Vagina (tissue), 2 donors: ENCODE data around the gene TRIB2. TPM values are rescaled to one million over a fixed set of nuclear protein-coding genes. Genes with fewer than 3 reads are reported as not detected.

Experiments used
- DNase-seq, 2 donors: peaks; one replicate each; pipeline ENCODE4 v3.0.0-alpha.2; 2017; ENCODE audit errors: extremely low spot score in 2 of 2
- H3K27ac ChIP-seq: fragments of 200-600 bp; sonication (generic); one replicate; pipeline ENCODE4 v1.5.1; 2019
- H3K27me3 ChIP-seq: fragments of 200-600 bp; sonication (generic); one replicate; pipeline ENCODE4 v1.5.1; 2019
- H3K36me3 ChIP-seq, 2 donors: fragments of 200-600 bp; sonication (generic); one replicate each; pipeline ENCODE4 v1.5.1; 2017 to 2019
- H3K4me1 ChIP-seq: fragments of 200-600 bp; sonication (generic); one replicate; pipeline ENCODE4 v1.5.1; 2019
- H3K4me3 ChIP-seq, 2 donors: fragments of 200-600 bp; sonication (generic); 1 replicate in 1 of 2; 2 replicates in 1 of 2; pipeline ENCODE4 v1.5.1; 2016 to 2019
- H3K9me3 ChIP-seq: fragments of 200-600 bp; sonication (generic); one replicate; pipeline ENCODE4 v1.5.1; 2019
- POLR2A ChIP-seq, 2 donors: fragments of 450-650 bp; IDR thresholded peaks; one replicate each; pipeline ENCODE4 v1.6.1; 2017; ENCODE audit warnings: antibody characterized with exemption in 2 of 2, mild to moderate bottlenecking in 2 of 2, moderate library complexity in 2 of 2
- POLR2AphosphoS5 ChIP-seq, 2 donors: sonication (generic); formaldehyde crosslinking; IDR thresholded peaks; one replicate each; pipeline ENCODE4 v1.9.0; 2017; ENCODE audit warnings: antibody characterized with exemption in 2 of 2, mild to moderate bottlenecking in 2 of 2, low read depth in 1 of 2; ENCODE audit not compliant: insufficient read depth in 1 of 2
- intact Hi-C: fragments of 100-400 bp; cut with DNase I; formaldehyde crosslinking; loops from one replicate; pipeline ENCODE4 v1.15.1; 2023
- total RNA-seq: library from RNA; depleted of rRNA; stranded (reverse); fragments of >200 nt; gene quantifications from one replicate; pipeline ENCODE4 v1.2.3, GENCODE V29; 2016
- TF ChIP-seq, protein P1 (sequence below), 3 experiments: fragments of 450-650 bp in 2 of 3; fragments of 200-600 bp in 1 of 3; sonication (generic) in 1 of 3; IDR thresholded peaks; one replicate each; pipeline ENCODE4 v1.5.1; 2017 to 2019; ENCODE audit warnings: antibody characterized with exemption in 3 of 3, mild to moderate bottlenecking in 2 of 3, moderate library complexity in 2 of 3

TRIB2 gene
- total RNA-seq, 1 donor from 2014 or later = 64.8 TPM

DNA sequence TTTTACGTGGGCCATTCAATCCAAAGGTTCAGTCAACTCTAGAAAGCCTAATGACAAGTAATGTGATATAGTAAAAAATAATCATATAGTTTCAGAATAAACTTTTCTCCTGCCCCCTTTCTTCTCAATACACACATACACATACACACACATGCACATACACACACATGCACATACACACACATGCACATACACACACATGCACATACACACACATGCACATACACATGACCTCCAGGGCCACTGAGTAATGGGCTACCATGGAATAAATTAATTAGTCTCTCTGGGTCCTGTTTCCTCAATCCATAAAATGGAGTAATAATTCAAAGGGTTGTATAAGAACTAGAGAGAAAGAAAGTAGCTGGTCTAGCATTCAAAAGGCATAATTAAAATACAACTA lies 5.4 kb upstream of the TRIB2 start:
- intact Hi-C loops = loop anchor here (10.0 kb wide), 1 partner anchor 847 kb away; no protein-coding TSS in a partner anchor
- H3K27ac ChIP-seq = no peak overlapping the region
- H3K4me3 ChIP-seq = no peak overlapping the region
- H3K9me3 ChIP-seq = no peaks in the 10 kb centered on the region
- no peaks in the 10 kb centered on the region for H3K27me3 ChIP-seq
- TF ChIP-seq, protein P1, sequence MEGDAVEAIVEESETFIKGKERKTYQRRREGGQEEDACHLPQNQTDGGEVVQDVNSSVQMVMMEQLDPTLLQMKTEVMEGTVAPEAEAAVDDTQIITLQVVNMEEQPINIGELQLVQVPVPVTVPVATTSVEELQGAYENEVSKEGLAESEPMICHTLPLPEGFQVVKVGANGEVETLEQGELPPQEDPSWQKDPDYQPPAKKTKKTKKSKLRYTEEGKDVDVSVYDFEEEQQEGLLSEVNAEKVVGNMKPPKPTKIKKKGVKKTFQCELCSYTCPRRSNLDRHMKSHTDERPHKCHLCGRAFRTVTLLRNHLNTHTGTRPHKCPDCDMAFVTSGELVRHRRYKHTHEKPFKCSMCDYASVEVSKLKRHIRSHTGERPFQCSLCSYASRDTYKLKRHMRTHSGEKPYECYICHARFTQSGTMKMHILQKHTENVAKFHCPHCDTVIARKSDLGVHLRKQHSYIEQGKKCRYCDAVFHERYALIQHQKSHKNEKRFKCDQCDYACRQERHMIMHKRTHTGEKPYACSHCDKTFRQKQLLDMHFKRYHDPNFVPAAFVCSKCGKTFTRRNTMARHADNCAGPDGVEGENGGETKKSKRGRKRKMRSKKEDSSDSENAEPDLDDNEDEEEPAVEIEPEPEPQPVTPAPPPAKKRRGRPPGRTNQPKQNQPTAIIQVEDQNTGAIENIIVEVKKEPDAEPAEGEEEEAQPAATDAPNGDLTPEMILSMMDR (IDR thresholded peaks at IDR 0.05) = no peak
- TF ChIP-seq POLR2AphosphoS5 (IDR thresholded peaks at IDR 0.05; ENCODE audit: insufficient read depth in 1 of 2, low read depth in 1 of 2) = no peak
- no peak for TF ChIP-seq POLR2A (IDR thresholded peaks at IDR 0.05)
- DNase-seq = no peak
- peaks cover 13% of the 10 kb centered on the region for H3K4me1 ChIP-seq
- H3K36me3 ChIP-seq = no peaks in the 10 kb centered on the region

DNA sequence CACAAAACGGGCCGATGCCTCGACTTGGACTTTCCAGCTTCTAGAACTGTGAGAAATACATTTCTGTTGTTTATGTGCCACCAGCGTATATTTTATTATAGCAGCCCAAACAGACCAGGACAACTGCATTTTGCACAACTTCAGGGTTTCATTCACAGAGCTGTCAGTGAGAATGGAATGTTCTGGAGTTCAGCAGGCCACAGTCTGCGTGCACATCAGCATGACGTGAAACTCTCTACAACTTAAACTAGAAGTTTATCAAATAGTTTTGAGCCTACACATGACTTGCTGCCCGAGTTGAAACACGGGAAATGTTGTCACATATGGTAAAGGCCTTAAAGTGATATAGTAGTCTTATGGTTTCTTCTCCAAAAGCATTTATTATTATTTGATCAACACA lies 3.9 kb upstream of the TRIB2 start:
- no peak for DNase-seq
- no peaks in the 10 kb centered on the region for H3K27me3 ChIP-seq
- no peak overlapping the region for H3K4me3 ChIP-seq
- H3K4me1 ChIP-seq = peaks cover 13% of the 10 kb centered on the region
- TF ChIP-seq, protein P1 (IDR thresholded peaks at IDR 0.05) = no peak
- TF ChIP-seq POLR2AphosphoS5 (IDR thresholded peaks at IDR 0.05; ENCODE audit: insufficient read depth in 1 of 2, low read depth in 1 of 2) (no peak), POLR2A (IDR thresholded peaks at IDR 0.05) (no peak)
- no peaks in the 10 kb centered on the region for H3K9me3 ChIP-seq
- no peak overlapping the region for H3K27ac ChIP-seq
- intact Hi-C loops = loop anchor here (10.0 kb wide), 1 partner anchor 848 kb away; no protein-coding TSS in a partner anchor
- H3K36me3 ChIP-seq = no peaks in the 10 kb centered on the region

DNA sequence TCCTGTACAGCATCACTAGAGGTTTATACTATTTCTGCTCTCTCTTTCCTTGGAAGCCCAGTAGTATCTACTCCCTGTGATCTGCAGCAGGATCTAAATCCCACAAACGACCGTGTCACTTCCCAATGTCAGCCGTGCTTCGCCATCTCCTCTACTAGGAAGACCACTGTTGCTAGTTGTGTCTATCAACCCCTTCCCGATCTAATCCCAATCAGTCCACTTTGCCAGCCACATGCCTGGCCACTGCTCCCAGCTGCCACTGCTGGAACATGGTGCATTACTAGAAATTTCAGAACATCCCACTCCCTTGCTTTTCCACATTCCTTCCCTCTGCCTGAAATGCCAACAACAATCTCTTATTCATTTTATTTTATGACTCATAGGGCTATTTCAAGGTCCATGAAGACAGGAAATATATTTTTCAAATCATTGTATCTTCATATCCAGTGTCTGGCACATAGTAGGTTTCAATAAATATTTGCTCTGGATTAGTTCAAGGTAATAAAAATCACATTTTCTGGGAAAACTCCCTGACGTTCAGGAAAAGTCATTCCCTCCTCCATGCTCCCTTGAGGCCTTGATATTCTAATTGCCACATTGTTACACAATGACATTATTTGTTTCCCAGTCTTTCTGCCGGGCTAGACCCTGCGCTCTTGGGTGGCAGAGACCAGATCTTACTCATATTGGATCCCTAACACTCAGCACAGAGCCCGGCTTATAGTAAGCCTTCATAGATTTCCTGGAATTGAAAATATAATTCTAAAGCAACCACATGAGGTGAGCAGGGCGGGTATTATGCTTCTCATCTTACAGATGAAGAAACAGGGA lies 2.1 kb upstream of the TRIB2 start:
- TF ChIP-seq, protein P1 (IDR thresholded peaks at IDR 0.05) = no peak
- TF ChIP-seq POLR2AphosphoS5 (IDR thresholded peaks at IDR 0.05; ENCODE audit: insufficient read depth in 1 of 2, low read depth in 1 of 2) (peak in 1 of 2 donors; percentile 24), POLR2A (IDR thresholded peaks at IDR 0.05) (no peak)
- intact Hi-C loops = loop anchor here (5.0 to 10.0 kb wide), 4 partner anchors 103 to 850 kb away; no protein-coding TSS in a partner anchor
- H3K9me3 ChIP-seq = no peaks in the 10 kb centered on the region
- no peak overlapping the region for H3K4me3 ChIP-seq
- no peaks in the 10 kb centered on the region for H3K36me3 ChIP-seq
- no peak for DNase-seq
- peaks cover 18% of the 10 kb centered on the region for H3K4me1 ChIP-seq
- no peaks in the 10 kb centered on the region for H3K27me3 ChIP-seq
- peak overlapping the region; percentile 81 for H3K27ac ChIP-seq

DNA sequence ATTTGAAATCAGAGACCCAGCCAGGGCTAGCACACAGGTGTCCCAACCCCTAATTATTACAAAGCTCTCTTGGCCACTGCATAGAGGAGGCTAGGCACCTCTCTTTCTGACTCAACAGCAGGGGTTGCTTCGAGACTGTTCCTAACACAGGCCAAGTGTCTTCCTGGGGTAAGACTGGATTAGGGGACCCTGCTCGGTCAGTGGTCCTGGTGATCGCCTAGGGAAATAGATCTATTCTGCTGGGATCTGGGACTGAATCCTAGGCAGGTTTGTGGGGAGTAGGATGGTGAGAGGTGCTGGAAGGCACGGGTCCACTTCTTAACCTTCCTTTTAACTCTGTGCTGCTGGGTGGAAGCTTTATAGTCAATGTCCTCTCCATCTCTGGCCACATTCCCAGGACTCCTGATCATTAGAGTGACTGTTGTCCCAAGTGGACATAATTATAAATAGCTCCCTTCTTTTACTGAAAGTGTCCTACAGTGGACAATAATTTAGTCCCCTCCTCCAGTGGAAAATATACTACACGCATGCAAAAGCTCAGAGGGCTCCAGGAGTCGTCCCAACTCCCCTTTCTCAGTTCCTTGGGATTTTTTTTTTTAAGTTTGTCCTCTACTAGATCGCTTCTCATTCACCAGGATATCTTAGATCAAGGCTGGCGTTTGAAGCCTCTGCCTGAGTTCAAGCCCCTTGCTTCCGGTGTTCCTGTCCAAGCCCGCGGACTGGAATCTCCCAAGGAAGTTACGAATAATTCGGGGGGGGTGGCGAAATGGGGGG lies 1.3 kb upstream of the TRIB2 start:
- no peak for DNase-seq
- peak overlapping the region; percentile 81 for H3K27ac ChIP-seq
- intact Hi-C loops = loop anchor here (5.0 to 10.0 kb wide), 4 partner anchors 102 to 851 kb away; no protein-coding TSS in a partner anchor
- no peaks in the 10 kb centered on the region for H3K36me3 ChIP-seq
- no peaks in the 10 kb centered on the region for H3K27me3 ChIP-seq
- no peaks in the 10 kb centered on the region for H3K9me3 ChIP-seq
- peaks cover 26% of the 10 kb centered on the region for H3K4me1 ChIP-seq
- H3K4me3 ChIP-seq = peak overlapping the region; percentile 73 to 75
- TF ChIP-seq, protein P1 (IDR thresholded peaks at IDR 0.05) = no peak
- TF ChIP-seq POLR2A (IDR thresholded peaks at IDR 0.05) (no peak), POLR2AphosphoS5 (IDR thresholded peaks at IDR 0.05; ENCODE audit: insufficient read depth in 1 of 2, low read depth in 1 of 2) (no peak)
